Esophagus squamous epithelium (tissue), 4 donors: ENCODE data around the gene NRIP1.

Experiments used
- POLR2A ChIP-seq, 4 donors: fragments of 450-650 bp; IDR thresholded peaks; one replicate each; pipeline ENCODE4 v1.6.1; 2017; ENCODE audit warnings: antibody characterized with exemption in 4 of 4, mild to moderate bottlenecking in 4 of 4, moderate library complexity in 3 of 4
- TF ChIP-seq, protein P1 (sequence below), 6 experiments: fragments of 450-650 bp in 4 of 6; fragments of 200-600 bp in 2 of 6; sonication (generic) in 2 of 6; IDR thresholded peaks; one replicate each; pipeline ENCODE4 v1.5.1; 2016 to 2019; ENCODE audit warnings: antibody characterized with exemption in 6 of 6, mild to moderate bottlenecking in 4 of 6, moderate library complexity in 4 of 6

GRCh38 chr21:15026370-15026769 is 38.4 kb downstream of the NRIP1 start:
- TF ChIP-seq, protein P1, sequence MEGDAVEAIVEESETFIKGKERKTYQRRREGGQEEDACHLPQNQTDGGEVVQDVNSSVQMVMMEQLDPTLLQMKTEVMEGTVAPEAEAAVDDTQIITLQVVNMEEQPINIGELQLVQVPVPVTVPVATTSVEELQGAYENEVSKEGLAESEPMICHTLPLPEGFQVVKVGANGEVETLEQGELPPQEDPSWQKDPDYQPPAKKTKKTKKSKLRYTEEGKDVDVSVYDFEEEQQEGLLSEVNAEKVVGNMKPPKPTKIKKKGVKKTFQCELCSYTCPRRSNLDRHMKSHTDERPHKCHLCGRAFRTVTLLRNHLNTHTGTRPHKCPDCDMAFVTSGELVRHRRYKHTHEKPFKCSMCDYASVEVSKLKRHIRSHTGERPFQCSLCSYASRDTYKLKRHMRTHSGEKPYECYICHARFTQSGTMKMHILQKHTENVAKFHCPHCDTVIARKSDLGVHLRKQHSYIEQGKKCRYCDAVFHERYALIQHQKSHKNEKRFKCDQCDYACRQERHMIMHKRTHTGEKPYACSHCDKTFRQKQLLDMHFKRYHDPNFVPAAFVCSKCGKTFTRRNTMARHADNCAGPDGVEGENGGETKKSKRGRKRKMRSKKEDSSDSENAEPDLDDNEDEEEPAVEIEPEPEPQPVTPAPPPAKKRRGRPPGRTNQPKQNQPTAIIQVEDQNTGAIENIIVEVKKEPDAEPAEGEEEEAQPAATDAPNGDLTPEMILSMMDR (IDR thresholded peaks at IDR 0.05), result no peak
- TF ChIP-seq POLR2A (IDR thresholded peaks at IDR 0.05), result no peak
